ENCODE data around the gene NUP62. TPM values are rescaled to one million over a fixed set of nuclear protein-coding genes. Genes with fewer than 3 reads are reported as not detected.

NUP62 gene
- total RNA-seq, 1 experiment from 2014 or later = 54.6 TPM

GRCh38 chr19:49864890-49865289 is 64.4 kb downstream of the NUP62 start:
- in situ Hi-C loops (cut with HindIII; ENCODE audit: low pct_unique_long_range_greater_than_20kb, low sequenced_read_pairs) (no loop called here), intact Hi-C loops (cut with micrococcal nuclease; ENCODE audit: unreplicated experiment) (no loop called here)
- CTCF ChIA-PET = no interaction called here
- TF ChIP-seq SIN3A (IDR thresholded peaks at IDR 0.05; ENCODE audit: borderline replicate concordance, insufficient read depth, low read depth, low read length) (no peak), POLR2AphosphoS5 (IDR thresholded peaks at IDR 0.05; ENCODE audit: low read depth, low read length) (no peak), TCF7L2 (IDR thresholded peaks at IDR 0.05; ENCODE audit: low read depth, low read length) (no peak)
- TF ChIP-seq, protein P1, sequence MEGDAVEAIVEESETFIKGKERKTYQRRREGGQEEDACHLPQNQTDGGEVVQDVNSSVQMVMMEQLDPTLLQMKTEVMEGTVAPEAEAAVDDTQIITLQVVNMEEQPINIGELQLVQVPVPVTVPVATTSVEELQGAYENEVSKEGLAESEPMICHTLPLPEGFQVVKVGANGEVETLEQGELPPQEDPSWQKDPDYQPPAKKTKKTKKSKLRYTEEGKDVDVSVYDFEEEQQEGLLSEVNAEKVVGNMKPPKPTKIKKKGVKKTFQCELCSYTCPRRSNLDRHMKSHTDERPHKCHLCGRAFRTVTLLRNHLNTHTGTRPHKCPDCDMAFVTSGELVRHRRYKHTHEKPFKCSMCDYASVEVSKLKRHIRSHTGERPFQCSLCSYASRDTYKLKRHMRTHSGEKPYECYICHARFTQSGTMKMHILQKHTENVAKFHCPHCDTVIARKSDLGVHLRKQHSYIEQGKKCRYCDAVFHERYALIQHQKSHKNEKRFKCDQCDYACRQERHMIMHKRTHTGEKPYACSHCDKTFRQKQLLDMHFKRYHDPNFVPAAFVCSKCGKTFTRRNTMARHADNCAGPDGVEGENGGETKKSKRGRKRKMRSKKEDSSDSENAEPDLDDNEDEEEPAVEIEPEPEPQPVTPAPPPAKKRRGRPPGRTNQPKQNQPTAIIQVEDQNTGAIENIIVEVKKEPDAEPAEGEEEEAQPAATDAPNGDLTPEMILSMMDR (IDR thresholded peaks at IDR 0.05) = no peak
- TF ChIP-seq, protein P2, sequence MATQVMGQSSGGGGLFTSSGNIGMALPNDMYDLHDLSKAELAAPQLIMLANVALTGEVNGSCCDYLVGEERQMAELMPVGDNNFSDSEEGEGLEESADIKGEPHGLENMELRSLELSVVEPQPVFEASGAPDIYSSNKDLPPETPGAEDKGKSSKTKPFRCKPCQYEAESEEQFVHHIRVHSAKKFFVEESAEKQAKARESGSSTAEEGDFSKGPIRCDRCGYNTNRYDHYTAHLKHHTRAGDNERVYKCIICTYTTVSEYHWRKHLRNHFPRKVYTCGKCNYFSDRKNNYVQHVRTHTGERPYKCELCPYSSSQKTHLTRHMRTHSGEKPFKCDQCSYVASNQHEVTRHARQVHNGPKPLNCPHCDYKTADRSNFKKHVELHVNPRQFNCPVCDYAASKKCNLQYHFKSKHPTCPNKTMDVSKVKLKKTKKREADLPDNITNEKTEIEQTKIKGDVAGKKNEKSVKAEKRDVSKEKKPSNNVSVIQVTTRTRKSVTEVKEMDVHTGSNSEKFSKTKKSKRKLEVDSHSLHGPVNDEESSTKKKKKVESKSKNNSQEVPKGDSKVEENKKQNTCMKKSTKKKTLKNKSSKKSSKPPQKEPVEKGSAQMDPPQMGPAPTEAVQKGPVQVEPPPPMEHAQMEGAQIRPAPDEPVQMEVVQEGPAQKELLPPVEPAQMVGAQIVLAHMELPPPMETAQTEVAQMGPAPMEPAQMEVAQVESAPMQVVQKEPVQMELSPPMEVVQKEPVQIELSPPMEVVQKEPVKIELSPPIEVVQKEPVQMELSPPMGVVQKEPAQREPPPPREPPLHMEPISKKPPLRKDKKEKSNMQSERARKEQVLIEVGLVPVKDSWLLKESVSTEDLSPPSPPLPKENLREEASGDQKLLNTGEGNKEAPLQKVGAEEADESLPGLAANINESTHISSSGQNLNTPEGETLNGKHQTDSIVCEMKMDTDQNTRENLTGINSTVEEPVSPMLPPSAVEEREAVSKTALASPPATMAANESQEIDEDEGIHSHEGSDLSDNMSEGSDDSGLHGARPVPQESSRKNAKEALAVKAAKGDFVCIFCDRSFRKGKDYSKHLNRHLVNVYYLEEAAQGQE (IDR thresholded peaks at IDR 0.05; ENCODE audit: insufficient read depth in 1 of 2, low read depth in 2 of 2, low read length in 1 of 2) = no peak
- Histone ChIP-seq H3K27ac (ENCODE audit: low read length) (peak overlapping the region; percentile 51), H3K36me3 (ENCODE audit: control insufficient read depth, insufficient read depth, low read length) (no peaks in the 10 kb centered on the region), H3K9me3 (ENCODE audit: control insufficient read depth, insufficient read depth, low read depth, low read length) (no peaks in the 10 kb centered on the region), H3K4me1 (ENCODE audit: control insufficient read depth, insufficient read depth, low read length) (peaks cover 23% of the 10 kb centered on the region), H3K27me3 (ENCODE audit: control insufficient read depth, insufficient read depth, low read length) (no peaks in the 10 kb centered on the region), H3K4me3 (ENCODE audit: low read depth in 2 of 2, low read length in 2 of 2) (peak overlapping the region; percentile 69 to 76; a peak in 3 of 4 replicates)
- POLR2A ChIA-PET = interaction anchor here (0.7 kb wide), 3 partner anchors 47 to 165 kb away, joined by 8 to 10 read pairs (median 9); partner anchors contain the start of gene MED25
- no TSS peak for BruUV-seq (replicated peaks)
- DNase-seq (ENCODE audit: low read depth, low spot score) (no peak), ATAC-seq (no peak)

DNA sequence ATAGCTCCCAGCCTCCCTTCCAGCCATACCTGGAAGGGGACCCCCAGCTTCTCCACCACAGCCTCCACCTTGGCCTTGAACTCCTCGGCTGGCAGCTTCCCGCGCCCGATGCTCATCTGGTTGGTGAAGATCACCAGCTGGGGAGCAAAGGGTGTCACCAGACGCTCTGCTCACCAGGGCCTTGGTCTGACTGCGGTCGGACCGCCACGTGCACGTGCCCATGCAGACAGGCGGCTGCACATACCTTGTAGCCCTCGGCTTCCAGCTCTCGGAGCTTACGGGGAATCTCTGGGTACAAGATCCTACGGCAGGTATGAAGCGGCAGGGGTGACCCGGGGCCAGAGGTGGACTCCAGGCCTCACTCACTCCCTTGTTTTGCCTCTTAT is 65.4 kb downstream of the NUP62 start:
- ATAC-seq (no peak), DNase-seq (ENCODE audit: low read depth, low spot score) (no peak)
- intact Hi-C loops (cut with micrococcal nuclease; ENCODE audit: unreplicated experiment) = no loop called here
- ChIA-PET CTCF (no interaction called here), POLR2A (no interaction called here)
- BruUV-seq (replicated peaks) = no TSS peak
- Histone ChIP-seq H3K27me3 (ENCODE audit: control insufficient read depth, insufficient read depth, low read length) (no peaks in the 10 kb centered on the region), H3K4me1 (ENCODE audit: control insufficient read depth, insufficient read depth, low read length) (peaks cover 32% of the 10 kb centered on the region), H3K36me3 (ENCODE audit: control insufficient read depth, insufficient read depth, low read length) (no peaks in the 10 kb centered on the region), H3K9me3 (ENCODE audit: control insufficient read depth, insufficient read depth, low read depth, low read length) (no peaks in the 10 kb centered on the region), H3K4me3 (ENCODE audit: low read depth in 2 of 2, low read length in 2 of 2) (no peak overlapping the region), H3K27ac (ENCODE audit: low read length) (no peak overlapping the region)
- TF ChIP-seq SIN3A (IDR thresholded peaks at IDR 0.05; ENCODE audit: borderline replicate concordance, insufficient read depth, low read depth, low read length) (no peak), POLR2AphosphoS5 (IDR thresholded peaks at IDR 0.05; ENCODE audit: low read depth, low read length) (no peak), TCF7L2 (IDR thresholded peaks at IDR 0.05; ENCODE audit: low read depth, low read length) (no peak)
- TF ChIP-seq, protein P2 (IDR thresholded peaks at IDR 0.05; ENCODE audit: insufficient read depth in 1 of 2, low read depth in 2 of 2, low read length in 1 of 2) = no peak
- TF ChIP-seq, protein P1 (IDR thresholded peaks at IDR 0.05) = no peak
- in situ Hi-C loops (cut with HindIII; ENCODE audit: low pct_unique_long_range_greater_than_20kb, low sequenced_read_pairs) = no loop called here

Measured in Panc1 (cell line).